Neural cell (in vitro differentiated cells): ENCODE results near the gene MIPOL1.
"Not testable (repeated sequence)": the region's sequence is repeated elsewhere in the genome, so short reads cannot be mapped to it uniquely, and the experiment has no call there.

Source experiments
- CTCF ChIP-seq: fragments of 450-650 bp; IDR thresholded peaks from 2 replicates; pipeline ENCODE4 v1.5.1; 2014; ENCODE audit warnings: antibody characterized with exemption, mild to moderate bottlenecking, moderate library complexity; ENCODE audit not compliant: poor library complexity, severe bottlenecking
- EP300 ChIP-seq: fragments of 450-650 bp; conservative IDR thresholded peaks from 2 replicates; pipeline ENCODE4 v1.6.1; 2014; ENCODE audit warnings: antibody characterized with exemption, mild to moderate bottlenecking, moderate library complexity; ENCODE audit not compliant: poor library complexity, severe bottlenecking
- EZH2 ChIP-seq: fragments of 200-600, 300-800 bp; shearing (Covaris generic), sonication (generic); IDR thresholded peaks from 2 replicates; pipeline ENCODE4 v1.6.1; 2014; ENCODE audit warnings: antibody characterized with exemption, low read length, borderline replicate concordance, mild to moderate bottlenecking; ENCODE audit not compliant: insufficient read depth, poor library complexity, severe bottlenecking
- MXI1 ChIP-seq: fragments of 450-650 bp; conservative IDR thresholded peaks from 2 replicates; pipeline ENCODE4 v1.6.1; 2014; ENCODE audit warnings: antibody characterized with exemption, mild to moderate bottlenecking; ENCODE audit not compliant: poor library complexity, severe bottlenecking
- POLR2AphosphoS5 ChIP-seq: IDR thresholded peaks from 2 replicates; pipeline ENCODE4 v1.6.1; 2012
- RAD21 ChIP-seq: fragments of 450-650 bp; conservative IDR thresholded peaks from 2 replicates; pipeline ENCODE4 v1.6.1; 2014; ENCODE audit warnings: antibody characterized with exemption, mild to moderate bottlenecking, moderate library complexity
- TAF1 ChIP-seq: IDR thresholded peaks from 2 replicates; pipeline ENCODE4 v1.6.1; 2012; ENCODE audit warnings: low read depth

DNA sequence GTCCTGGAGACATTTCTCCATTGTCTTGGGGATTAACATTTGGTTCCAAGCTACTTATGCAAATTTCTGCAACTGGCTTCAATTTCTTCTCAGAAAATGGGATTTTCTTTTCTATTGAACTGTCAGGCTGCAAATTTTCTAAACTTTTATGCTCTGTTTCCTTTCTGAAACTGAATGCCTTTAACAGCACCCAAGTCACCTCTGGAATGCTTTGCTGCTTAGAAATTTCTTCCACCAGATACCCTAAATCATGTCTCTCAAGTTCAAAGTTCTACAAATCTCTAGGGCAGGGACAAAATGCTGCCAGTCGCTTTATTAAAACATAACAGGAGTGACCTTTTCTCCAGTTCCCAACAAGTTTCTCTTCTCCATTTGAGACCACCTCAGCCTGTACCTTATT, 264.7 kb downstream of the MIPOL1 start:
- not testable (repeated sequence) for TF ChIP-seq CTCF, EP300, EZH2, POLR2AphosphoS5, RAD21, MXI1, TAF1
